Measurements from ENCODE around the gene PINLYP.
"Not testable (repeated sequence)": the region's sequence is repeated elsewhere in the genome, so short reads cannot be mapped to it uniquely, and the experiment has no call there.

Gene PINLYP

GRCh38 chr19:43599635-43600295 lies 24.2 kb downstream of the PINLYP start:
- no peak overlapping the region for H3K56ac ChIP-seq (ENCODE audit: low read length)
- H3K23ac ChIP-seq (ENCODE audit: low read length), result no peak overlapping the region
- H4K5ac ChIP-seq (ENCODE audit: low read length), result no peak overlapping the region
- no peak overlapping the region for H2BK5ac ChIP-seq (ENCODE audit: low read length)
- no peak overlapping the region for H2AK5ac ChIP-seq (ENCODE audit: low read length)
- no peak overlapping the region for H3K4me2 ChIP-seq (ENCODE audit: low read length)
- DNase-seq, result no peak
- no peak overlapping the region for H3K4me3 ChIP-seq (ENCODE audit: low read length)
- WGBS (ENCODE audit: extremely low coverage, insufficient coverage, low lambda C conversion rate), result no CpG with 5 or more reads among the region's 4 CpGs
- H3K18ac ChIP-seq (ENCODE audit: low read length), result no peak overlapping the region
- no peaks in the 10 kb centered on the region for H3K36me3 ChIP-seq (ENCODE audit: control insufficient read depth, insufficient read depth, low read length)
- H3K79me1 ChIP-seq (ENCODE audit: low read length), result peaks cover 11% of the 10 kb centered on the region
- H3K27me3 ChIP-seq (ENCODE audit: insufficient read depth, low read length, poor library complexity), result no peaks in the 10 kb centered on the region
- H3K79me2 ChIP-seq (ENCODE audit: control insufficient read depth, insufficient read depth, low read length), result peaks cover 17% of the 10 kb centered on the region
- H2BK15ac ChIP-seq (replicated peaks; ENCODE audit: low read depth), result no peak overlapping the region
- no peak overlapping the region for H3K9ac ChIP-seq (ENCODE audit: low read length)
- H3K27ac ChIP-seq (ENCODE audit: low read depth, low read length), result no peak overlapping the region
- H3K4ac ChIP-seq (ENCODE audit: low read depth, low read length), result no peak overlapping the region
- H3K4me1 ChIP-seq (ENCODE audit: control insufficient read depth, low read depth, low read length), result peaks cover 1% of the 10 kb centered on the region
- H4K8ac ChIP-seq (ENCODE audit: low read depth, low read length), result no peak overlapping the region
- no peak overlapping the region for H2BK120ac ChIP-seq (ENCODE audit: low read depth, low read length)

- not testable (repeated sequence) for H3K36me3 ChIP-seq (ENCODE audit: control insufficient read depth, insufficient read depth, low read length); H2BK5ac ChIP-seq (ENCODE audit: low read length); H3K56ac ChIP-seq (ENCODE audit: low read length); H3K4me3 ChIP-seq (ENCODE audit: low read length); H3K4me1 ChIP-seq (ENCODE audit: control insufficient read depth, low read depth, low read length); H2BK120ac ChIP-seq (ENCODE audit: low read depth, low read length); H3K4ac ChIP-seq (ENCODE audit: low read depth, low read length); H3K18ac ChIP-seq (ENCODE audit: low read length); H3K27me3 ChIP-seq (ENCODE audit: insufficient read depth, low read length, poor library complexity); DNase-seq; H4K5ac ChIP-seq (ENCODE audit: low read length); H4K8ac ChIP-seq (ENCODE audit: low read depth, low read length); H2BK15ac ChIP-seq (replicated peaks; ENCODE audit: low read depth); H2AK5ac ChIP-seq (ENCODE audit: low read length); H3K27ac ChIP-seq (ENCODE audit: low read depth, low read length); H3K9ac ChIP-seq (ENCODE audit: low read length); H3K23ac ChIP-seq (ENCODE audit: low read length); H3K4me2 ChIP-seq (ENCODE audit: low read length)
- Histone ChIP-seq H3K79me1 (ENCODE audit: low read length) (peaks cover 11% of the 10 kb centered on the region), H3K79me2 (ENCODE audit: control insufficient read depth, insufficient read depth, low read length) (peaks cover 17% of the 10 kb centered on the region)
- WGBS (ENCODE audit: extremely low coverage, insufficient coverage, low lambda C conversion rate), result no CpG with 5 or more reads among the region's 5 CpGs
These were observed 24.7 kb downstream of the PINLYP start for GRCh38 chr19:43600326-43600725.

- no peak overlapping the region for H3K9ac ChIP-seq (ENCODE audit: low read length)
- no peak overlapping the region for H3K18ac ChIP-seq (ENCODE audit: low read length)
- no peak for DNase-seq
- no peak overlapping the region for H4K5ac ChIP-seq (ENCODE audit: low read length)
- no peak overlapping the region for H2BK5ac ChIP-seq (ENCODE audit: low read length)
- no peak overlapping the region for H3K27ac ChIP-seq (ENCODE audit: low read depth, low read length)
- no peak overlapping the region for H3K56ac ChIP-seq (ENCODE audit: low read length)
- H2BK15ac ChIP-seq (replicated peaks; ENCODE audit: low read depth), result no peak overlapping the region
- H3K36me3 ChIP-seq (ENCODE audit: control insufficient read depth, insufficient read depth, low read length), result no peaks in the 10 kb centered on the region
- no peak overlapping the region for H3K4me2 ChIP-seq (ENCODE audit: low read length)
- H3K4me1 ChIP-seq (ENCODE audit: control insufficient read depth, low read depth, low read length), result no peaks in the 10 kb centered on the region
- no peak overlapping the region for H2BK120ac ChIP-seq (ENCODE audit: low read depth, low read length)
- no peak overlapping the region for H3K23ac ChIP-seq (ENCODE audit: low read length)
- H3K27me3 ChIP-seq (ENCODE audit: insufficient read depth, low read length, poor library complexity), result no peaks in the 10 kb centered on the region
- no peak overlapping the region for H2AK5ac ChIP-seq (ENCODE audit: low read length)
- no peaks in the 10 kb centered on the region for H3K79me2 ChIP-seq (ENCODE audit: control insufficient read depth, insufficient read depth, low read length)
- no peaks in the 10 kb centered on the region for H3K79me1 ChIP-seq (ENCODE audit: low read length)
- no CpG with 5 or more reads among the region's 7 CpGs for WGBS (ENCODE audit: extremely low coverage, insufficient coverage, low lambda C conversion rate)
- no peak overlapping the region for H3K4ac ChIP-seq (ENCODE audit: low read depth, low read length)
- no peak overlapping the region for H4K8ac ChIP-seq (ENCODE audit: low read depth, low read length)
- H3K4me3 ChIP-seq (ENCODE audit: low read length), result no peak overlapping the region
These were observed 30.4 kb downstream of the PINLYP start for GRCh38 chr19:43605875-43606568.

GRCh38 chr19:43606569-43607229 lies 31.1 kb downstream of the PINLYP start:
- Histone ChIP-seq H3K27me3 (ENCODE audit: insufficient read depth, low read length, poor library complexity) (no peaks in the 10 kb centered on the region), H3K36me3 (ENCODE audit: control insufficient read depth, insufficient read depth, low read length) (no peaks in the 10 kb centered on the region)
- WGBS (ENCODE audit: extremely low coverage, insufficient coverage, low lambda C conversion rate), result no CpG with 5 or more reads among the region's 7 CpGs

GRCh38 chr19:43607238-43608205 lies 31.9 kb downstream of the PINLYP start:
- H3K18ac ChIP-seq (ENCODE audit: low read length), result no peak overlapping the region
- no peak overlapping the region for H3K9ac ChIP-seq (ENCODE audit: low read length)
- no peaks in the 10 kb centered on the region for H3K36me3 ChIP-seq (ENCODE audit: control insufficient read depth, insufficient read depth, low read length)
- H2BK120ac ChIP-seq (ENCODE audit: low read depth, low read length), result no peak overlapping the region
- no peaks in the 10 kb centered on the region for H3K4me1 ChIP-seq (ENCODE audit: control insufficient read depth, low read depth, low read length)
- H4K5ac ChIP-seq (ENCODE audit: low read length), result no peak overlapping the region
- H3K79me1 ChIP-seq (ENCODE audit: low read length), result no peaks in the 10 kb centered on the region
- H4K8ac ChIP-seq (ENCODE audit: low read depth, low read length), result no peak overlapping the region
- DNase-seq, result no peak
- no peak overlapping the region for H3K4ac ChIP-seq (ENCODE audit: low read depth, low read length)
- H3K56ac ChIP-seq (ENCODE audit: low read length), result no peak overlapping the region
- H2BK5ac ChIP-seq (ENCODE audit: low read length), result no peak overlapping the region
- H3K23ac ChIP-seq (ENCODE audit: low read length), result no peak overlapping the region
- H3K4me2 ChIP-seq (ENCODE audit: low read length), result no peak overlapping the region
- no peak overlapping the region for H2AK5ac ChIP-seq (ENCODE audit: low read length)
- no CpG with 5 or more reads among the region's 28 CpGs for WGBS (ENCODE audit: extremely low coverage, insufficient coverage, low lambda C conversion rate)
- H3K79me2 ChIP-seq (ENCODE audit: control insufficient read depth, insufficient read depth, low read length), result no peaks in the 10 kb centered on the region
- no peak overlapping the region for H2BK15ac ChIP-seq (replicated peaks; ENCODE audit: low read depth)
- H3K4me3 ChIP-seq (ENCODE audit: low read length), result no peak overlapping the region
- H3K27ac ChIP-seq (ENCODE audit: low read depth, low read length), result no peak overlapping the region
- H3K27me3 ChIP-seq (ENCODE audit: insufficient read depth, low read length, poor library complexity), result no peaks in the 10 kb centered on the region

More at GRCh38 chr19:43606569-43607229, 31.1 kb downstream of the PINLYP start:
- H3K9ac ChIP-seq (ENCODE audit: low read length), result no peak overlapping the region
- no peak overlapping the region for H2BK15ac ChIP-seq (replicated peaks; ENCODE audit: low read depth)
- H3K4me3 ChIP-seq (ENCODE audit: low read length), result no peak overlapping the region
- H3K4me2 ChIP-seq (ENCODE audit: low read length), result no peak overlapping the region
- no peak overlapping the region for H4K5ac ChIP-seq (ENCODE audit: low read length)
- H2BK5ac ChIP-seq (ENCODE audit: low read length), result no peak overlapping the region
- no peak overlapping the region for H3K27ac ChIP-seq (ENCODE audit: low read depth, low read length)
- H4K8ac ChIP-seq (ENCODE audit: low read depth, low read length), result no peak overlapping the region
- no peak overlapping the region for H3K18ac ChIP-seq (ENCODE audit: low read length)
- DNase-seq, result no peak
- H3K79me2 ChIP-seq (ENCODE audit: control insufficient read depth, insufficient read depth, low read length), result no peaks in the 10 kb centered on the region
- no peak overlapping the region for H3K23ac ChIP-seq (ENCODE audit: low read length)
- H3K4me1 ChIP-seq (ENCODE audit: control insufficient read depth, low read depth, low read length), result no peaks in the 10 kb centered on the region
- H3K4ac ChIP-seq (ENCODE audit: low read depth, low read length), result no peak overlapping the region
- no peak overlapping the region for H3K56ac ChIP-seq (ENCODE audit: low read length)
- no peaks in the 10 kb centered on the region for H3K79me1 ChIP-seq (ENCODE audit: low read length)
- no peak overlapping the region for H2BK120ac ChIP-seq (ENCODE audit: low read depth, low read length)
- no peak overlapping the region for H2AK5ac ChIP-seq (ENCODE audit: low read length)
